NCI-H1105 (cell line): ENCODE measurements around the gene CNTF.

Source experiments
- DNase-seq: peaks from one replicate; lab custom pipeline; 2025; lab: John Stamatoyannopoulos, UW

CNTF gene

GRCh38 chr11:58606930-58607714 lies 15.3 kb upstream of the CNTF start:
- no peak for DNase-seq

GRCh38 chr11:58608331-58608730 lies 14.1 kb upstream of the CNTF start:
- DNase-seq: no peak

- no peak for DNase-seq
Measured at GRCh38 chr11:58609723-58610122, 12.7 kb upstream of the CNTF start.

DNA sequence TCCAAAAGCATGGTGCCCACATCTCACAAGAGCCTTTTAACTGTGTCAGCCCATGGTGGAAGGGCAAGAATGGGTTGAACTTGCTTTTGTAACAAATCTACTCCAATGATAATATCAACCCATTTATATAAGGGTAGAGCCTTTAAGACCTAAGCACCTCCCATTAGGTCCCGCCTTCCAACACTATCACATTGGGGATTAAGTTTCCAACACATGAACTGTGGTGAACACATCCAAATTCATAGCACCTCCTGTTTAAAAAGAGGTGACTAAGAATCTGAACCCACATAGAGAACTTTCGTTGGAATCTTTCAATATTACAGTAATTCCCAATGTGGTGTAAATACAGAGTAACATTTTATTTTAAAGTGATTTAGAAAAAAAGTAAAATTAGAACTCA lies 9.2 kb upstream of the CNTF start:
- no peak for DNase-seq

- no peak for DNase-seq
Measured at GRCh38 chr11:58615559-58615958, 6.9 kb upstream of the CNTF start.

- no peak for DNase-seq
Measured at GRCh38 chr11:58616594-58616993, 5.9 kb upstream of the CNTF start.

DNA sequence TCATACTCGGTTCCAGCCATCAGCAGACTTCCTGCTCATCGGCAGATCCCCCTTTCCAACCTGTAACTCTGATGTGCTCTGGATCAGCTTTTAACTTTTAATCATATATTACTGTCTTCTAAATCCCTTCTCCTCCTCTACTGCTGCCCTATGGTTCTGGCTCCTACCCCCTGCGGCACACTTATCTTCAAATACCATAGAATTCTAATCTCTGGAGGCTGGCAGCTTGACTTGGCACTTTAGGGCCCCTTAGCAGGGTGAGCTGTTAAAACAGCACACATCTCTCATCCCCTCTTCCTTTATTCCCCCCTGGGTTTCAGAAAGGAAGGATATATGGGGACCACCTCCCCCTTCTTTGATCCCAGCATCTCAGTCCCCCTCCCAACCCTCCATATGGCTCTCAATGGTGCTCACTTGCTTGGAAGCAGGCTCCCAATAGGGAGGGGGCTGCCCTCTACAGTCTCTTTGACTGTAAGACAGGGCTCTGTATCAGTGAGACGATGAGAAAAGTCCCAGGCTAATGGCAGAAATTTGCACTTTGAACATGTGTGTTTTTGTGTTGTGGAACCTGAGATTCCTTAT lies 4.4 kb upstream of the CNTF start:
- no peak for DNase-seq

DNA sequence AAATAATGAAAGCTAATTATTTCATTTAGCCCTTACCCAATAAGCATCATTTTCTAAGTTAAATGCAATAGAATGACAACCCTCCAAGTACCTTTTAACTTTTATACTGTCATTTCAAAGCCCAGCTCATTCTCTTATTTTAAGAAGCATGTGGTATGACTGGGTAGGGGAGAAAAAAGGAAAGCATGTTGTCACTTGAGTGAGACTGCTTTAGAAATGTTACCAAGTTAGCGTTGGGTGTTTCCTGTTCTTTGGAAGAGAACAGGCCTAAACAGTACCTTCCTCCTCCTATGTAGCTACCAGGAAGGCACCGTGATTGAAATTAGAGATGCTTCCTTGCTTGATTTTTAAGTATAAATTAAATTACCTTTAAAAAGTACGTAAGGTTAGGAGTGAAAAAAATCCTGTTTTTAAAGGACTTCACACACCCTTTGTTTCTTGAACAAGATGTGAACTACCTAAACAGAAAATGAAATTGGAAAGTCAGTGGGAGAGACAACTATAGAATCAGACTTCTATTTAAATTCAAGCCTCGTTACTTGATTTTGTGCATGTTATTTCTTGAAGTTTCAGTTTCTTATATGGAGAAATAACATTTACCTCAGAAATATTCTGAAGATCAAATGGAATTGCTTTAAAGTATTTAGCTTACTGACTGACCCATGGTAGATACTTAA lies 741 bp upstream of the CNTF start:
- no peak for DNase-seq

GRCh38 chr11:58625086-58625485 lies 2.6 kb downstream of the CNTF start:
- no peak for DNase-seq

- DNase-seq: no peak
Measured at GRCh38 chr11:58625826-58626460, 3.5 kb downstream of the CNTF start.

DNA sequence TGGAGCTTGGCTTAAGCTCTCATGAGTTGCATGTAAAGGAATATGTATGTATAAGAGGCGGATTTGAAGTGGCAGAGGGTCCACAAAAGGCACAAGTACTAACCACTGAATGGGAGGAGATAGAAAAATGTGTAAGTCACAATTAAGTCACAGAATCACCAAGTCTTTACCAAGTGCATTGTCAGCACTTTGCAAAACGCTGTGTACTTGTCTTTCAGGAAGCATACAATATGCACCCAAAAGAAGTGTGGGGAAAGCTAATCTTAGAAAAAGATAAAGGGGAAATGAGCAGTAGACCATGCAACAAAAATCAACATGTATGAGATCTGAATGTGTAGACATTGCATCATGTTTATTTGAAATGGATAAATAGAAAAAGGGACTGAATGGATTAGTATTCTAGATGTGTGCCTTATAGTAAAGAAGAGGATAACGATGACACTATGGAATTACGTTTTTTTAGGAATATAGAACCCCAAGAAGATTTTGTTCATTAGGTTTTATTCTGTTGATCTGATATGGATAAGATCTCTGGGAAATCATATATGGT lies 4.5 kb downstream of the CNTF start:
- no peak for DNase-seq

DNA sequence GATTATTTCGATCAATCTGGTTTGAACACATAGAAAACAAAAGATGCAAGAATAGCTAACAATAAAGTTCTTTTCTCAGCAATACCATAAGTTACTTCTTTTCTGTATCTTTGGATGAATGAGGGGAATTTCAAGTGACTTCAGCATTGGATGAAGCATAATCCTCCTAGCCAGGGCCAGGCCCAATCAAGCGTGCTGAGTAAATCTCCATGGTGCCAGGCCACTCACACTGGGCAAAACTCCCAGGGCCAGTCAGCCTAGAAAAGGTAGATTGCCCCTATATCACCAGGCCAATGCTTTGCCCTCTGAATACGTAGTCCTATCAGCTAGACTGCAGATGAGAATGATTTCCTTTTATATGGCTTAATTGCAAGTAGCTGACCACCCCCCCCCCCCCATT lies 6.0 kb downstream of the CNTF start:
- DNase-seq: no peak

GRCh38 chr11:58629857-58630256 lies 7.4 kb downstream of the CNTF start:
- DNase-seq: no peak

GRCh38 chr11:58631378-58631777 lies 8.9 kb downstream of the CNTF start:
- no peak for DNase-seq

DNA sequence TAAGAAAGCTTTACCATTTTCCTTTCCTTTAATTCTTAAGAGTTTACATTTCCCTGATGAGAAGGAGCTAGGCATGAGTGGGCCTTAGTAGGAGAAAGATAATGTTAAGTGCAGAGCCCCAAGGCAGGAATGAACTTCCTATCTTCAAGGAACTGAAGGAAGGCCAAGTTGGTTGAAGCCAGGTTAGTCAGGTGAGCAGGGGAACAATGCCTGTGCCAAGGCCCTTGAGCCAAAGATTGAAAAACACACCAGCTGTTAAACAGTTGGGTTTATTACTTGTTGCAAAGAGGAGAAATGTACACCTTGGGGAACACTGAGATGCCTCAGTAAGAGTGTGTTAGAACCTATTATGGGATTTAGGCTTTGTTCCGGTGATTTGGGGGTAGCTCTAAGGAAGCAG lies 10.0 kb downstream of the CNTF start:
- DNase-seq: no peak

DNA sequence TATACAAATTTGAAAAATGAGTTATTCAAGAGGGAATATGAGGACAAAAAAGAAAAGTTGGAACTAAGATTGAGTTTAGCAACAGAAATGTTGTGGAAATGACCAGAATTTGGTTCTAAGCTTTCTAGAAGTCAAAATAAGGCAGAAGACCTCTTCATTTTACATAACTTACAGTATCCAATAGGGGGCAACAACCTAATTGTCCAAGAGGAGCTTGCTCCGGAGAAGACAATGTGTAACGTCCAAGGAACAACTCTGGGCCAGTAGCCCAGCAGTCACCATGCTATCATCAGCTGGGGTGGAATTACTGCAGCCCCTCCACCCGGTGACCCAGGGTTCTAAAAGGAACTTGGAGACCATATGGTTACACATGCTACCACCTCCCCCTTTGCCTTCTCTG lies 14.1 kb downstream of the CNTF start:
- no peak for DNase-seq

DNA sequence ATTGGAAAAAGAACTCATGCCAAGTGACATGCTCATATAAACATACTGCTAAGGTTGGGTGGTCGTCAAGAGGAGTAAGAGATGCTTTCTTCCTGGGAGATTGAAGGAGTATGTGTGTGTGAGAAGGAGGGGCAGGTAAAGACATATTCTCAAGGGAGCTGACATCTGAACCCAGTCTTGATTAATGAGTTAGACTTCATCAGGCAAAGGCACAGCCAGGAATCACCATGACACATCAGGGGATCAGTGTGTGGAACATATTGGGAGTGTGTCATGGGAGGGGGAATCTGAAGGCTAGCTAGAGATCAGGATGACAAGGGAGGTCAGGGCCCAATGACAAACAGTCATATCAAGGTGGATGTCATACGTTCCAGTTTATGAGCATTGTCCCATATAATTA lies 14.9 kb downstream of the CNTF start:
- DNase-seq: no peak

DNA sequence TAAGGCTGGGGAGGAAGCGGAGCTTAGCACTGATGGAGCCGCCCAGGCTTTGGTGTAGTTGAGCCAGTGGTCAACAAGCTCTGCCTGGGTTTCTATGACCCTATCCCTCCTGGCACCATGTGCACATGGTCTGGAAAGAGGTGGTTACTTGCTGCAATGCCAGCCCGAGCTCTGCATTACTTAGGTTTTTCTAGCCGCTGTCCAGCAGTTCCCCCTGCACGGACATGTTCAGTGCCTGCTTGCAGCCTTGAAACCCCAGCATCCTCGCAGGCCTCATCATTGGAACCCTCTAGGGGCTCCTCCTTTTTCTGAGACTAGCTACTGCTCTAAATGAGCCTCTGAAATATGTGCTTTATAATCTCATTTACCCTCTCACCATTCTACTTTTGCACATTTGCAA lies 16.6 kb downstream of the CNTF start:
- DNase-seq: no peak

GRCh38 chr11:58639669-58640068 lies 17.2 kb downstream of the CNTF start:
- DNase-seq: no peak

DNA sequence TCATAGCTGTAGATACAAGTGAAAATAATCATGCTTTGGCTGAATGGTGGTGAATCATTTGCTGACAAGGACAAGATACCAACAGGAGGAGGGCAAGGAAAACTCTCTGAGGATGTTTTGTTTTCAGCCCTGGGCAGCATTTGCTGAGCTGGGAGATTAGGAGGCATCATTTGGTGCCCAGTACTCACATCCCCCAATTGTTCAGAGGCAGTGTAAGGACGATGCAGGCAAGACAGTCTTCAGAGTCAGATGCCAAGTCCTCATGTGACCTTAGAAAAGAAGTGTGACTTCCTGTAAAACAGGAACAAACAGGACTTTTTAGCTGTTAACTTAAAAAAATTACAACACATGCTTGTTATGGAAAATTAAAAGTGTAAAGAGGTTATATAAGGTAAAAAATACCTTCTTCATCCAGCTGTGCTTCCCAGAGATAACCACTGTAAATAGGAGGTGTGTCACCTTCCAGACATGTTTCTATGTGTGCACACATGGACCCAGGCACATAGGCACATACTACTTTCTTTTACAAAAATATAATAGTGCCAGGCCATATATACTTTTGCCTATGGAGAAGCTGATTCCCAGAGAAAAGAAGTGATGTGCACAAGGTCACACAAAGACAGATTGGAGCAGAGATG lies 18.0 kb downstream of the CNTF start:
- no peak for DNase-seq

DNA sequence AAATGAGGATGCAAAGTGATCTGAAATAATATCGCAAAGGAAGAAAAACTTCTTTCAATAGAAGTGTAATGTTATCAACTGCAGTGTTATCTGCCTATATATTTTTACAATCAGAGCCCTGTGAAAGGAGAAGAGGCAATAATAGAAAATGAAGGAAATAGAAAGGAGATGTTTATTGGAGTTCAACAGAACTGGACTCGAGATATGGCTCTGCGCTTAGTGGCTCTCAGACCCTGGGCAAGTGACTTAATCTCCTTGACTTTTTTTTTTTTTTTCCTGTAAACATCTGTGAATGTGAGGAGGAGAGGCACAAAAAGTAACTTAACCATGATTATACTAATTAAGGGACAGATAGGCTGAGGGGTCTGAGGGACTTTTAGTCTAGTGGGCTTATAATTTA lies 18.9 kb downstream of the CNTF start:
- DNase-seq: no peak
